Measurements from ENCODE around the gene GRB10.

Gene GRB10

DNA sequence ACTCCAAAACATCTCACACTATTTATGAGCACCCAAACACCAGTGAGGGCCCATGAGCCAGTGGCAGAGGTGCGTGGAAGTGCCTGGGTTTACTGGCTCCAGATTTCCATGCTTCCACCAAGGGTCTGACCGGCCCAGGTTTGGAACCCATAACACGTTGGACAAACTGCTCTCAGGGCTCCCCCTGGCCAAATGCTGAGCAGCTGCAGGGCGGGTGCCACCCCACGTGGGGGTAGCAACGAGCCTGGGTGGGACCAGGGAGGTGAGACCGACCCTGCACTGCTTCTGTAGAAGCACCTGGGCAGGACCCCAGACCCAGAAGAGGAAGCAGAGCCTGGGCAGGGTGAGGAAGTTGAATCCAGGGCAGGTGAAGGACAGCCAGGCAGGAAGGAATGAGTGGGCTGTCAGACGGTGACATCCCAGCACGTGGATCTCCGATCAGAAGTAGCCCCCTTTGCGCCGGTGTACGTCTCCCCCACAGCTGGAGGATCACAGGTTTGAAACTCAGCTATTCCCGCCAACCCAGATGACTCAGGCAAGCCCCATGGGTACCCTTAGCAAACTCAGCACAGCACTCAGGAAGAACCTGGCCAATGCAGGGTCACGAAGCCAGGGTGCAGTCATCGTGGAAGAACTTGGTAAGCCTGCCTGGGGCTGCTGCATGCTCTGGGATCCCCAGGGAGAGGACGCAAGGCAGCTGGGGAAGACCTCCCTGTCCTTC, 117.1 kb downstream of the GRB10 start:
- no peak for DNase-seq

- no peak for DNase-seq
These were observed 117.8 kb downstream of the GRB10 start for GRCh38 chr7:50664937-50665336.

- peak; percentile 52 for DNase-seq
These were observed 118.2 kb downstream of the GRB10 start for GRCh38 chr7:50664461-50664922.

DNA sequence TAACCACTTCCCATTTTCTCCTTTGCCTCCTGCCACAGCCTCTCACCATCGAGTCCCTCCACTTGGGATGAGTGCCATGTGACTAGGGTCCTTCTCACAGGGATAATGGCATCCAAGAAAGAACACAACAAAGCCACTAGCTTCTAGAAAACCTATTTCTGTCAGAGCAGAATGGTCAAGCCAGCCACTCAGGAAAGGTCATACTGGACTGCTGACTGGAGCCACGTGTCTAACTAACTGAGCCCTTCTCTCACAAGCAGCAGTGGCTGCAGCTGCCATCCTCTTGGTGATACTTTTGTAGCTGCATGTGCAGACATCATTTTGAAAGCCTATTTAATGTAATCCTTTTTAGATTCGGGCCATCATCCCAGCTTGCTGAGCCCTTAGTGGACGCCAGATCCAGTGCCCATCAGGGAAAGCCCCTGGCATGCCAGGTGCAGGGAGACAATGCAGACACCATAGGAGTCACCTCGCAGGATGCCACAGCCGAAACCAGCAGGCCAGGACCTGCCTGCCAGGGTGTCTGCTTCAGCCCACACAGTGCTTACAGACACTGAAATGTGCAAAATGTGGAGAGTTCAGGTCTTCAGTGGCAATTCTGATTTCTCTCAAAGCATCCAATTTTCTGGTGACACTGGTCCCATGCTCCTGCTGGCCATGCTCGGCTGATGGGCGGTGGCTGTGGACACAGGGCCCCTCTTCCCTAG, 119.1 kb downstream of the GRB10 start:
- no peak for DNase-seq

DNA sequence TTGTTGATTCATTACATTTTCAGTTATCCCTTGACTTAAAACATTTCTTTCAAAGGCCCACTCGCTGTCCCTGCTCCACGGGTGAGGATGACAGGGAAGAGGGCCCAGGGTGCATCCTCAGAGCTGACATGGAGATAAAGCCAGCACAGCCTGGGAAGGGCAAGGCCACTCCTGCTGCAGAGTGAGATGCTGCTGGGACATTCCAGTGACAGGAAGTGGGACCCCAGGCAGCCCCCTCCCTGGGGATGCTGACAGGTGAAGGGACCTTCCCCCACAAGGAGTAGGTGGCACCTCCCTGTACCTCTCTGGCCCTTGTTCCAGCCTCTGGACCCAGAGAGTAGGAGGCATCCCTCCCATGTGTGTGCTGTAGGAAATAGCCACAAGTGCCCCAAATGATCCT, 119.7 kb downstream of the GRB10 start:
- DNase-seq, result no peak

GRCh38 chr7:50662041-50662694, 120.5 kb downstream of the GRB10 start:
- DNase-seq, result peak; percentile 22

DNA sequence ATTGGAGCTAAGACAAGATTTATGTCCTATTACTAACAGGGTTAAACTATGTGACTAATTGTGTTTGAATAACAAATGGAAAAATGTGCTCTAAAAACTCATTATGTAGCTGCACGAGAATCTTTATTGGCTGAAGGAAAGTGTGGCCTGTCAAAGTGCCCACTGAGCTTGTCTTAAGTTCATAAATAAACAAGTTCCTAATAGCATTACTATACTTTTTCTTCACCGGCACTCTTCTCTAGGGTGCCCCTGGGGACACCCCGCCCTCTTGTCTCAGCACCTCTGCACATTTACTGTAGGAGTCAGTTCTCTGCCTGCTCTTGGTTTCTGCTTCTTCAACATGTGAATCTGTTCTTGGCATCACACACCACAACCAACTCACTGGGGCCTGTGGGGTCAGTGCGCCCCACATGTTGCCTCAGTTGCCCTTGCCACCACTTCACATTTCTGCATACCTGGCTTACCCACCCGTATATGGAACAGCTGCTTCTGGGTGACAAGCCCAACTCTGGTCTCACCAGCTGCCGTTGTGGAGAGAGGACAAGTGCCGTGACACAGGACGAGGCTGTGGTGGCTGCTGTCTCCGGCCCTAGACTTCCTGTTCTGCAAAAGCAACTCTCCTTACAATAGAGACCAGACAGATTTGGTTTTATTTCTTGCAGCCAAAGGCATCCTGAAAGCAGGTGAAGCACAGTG, 121.2 kb downstream of the GRB10 start:
- DNase-seq, result no peak

DNA sequence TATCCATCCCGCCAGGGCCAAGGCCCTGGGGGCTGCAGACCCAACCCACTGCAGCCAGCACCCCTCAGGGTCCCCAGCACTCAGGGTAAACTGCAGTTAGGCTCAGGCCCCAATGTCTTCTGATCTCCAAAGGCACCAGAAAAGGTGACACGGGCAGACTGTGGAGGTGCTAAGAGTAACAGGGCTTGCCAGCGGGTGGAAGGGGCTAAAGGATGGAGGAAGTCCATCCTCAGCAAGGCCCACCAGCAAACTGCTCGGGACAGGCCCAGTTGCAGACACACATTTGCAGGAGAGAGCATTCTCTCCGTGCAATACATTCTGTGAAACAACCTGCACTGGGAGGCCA, 121.9 kb downstream of the GRB10 start:
- no peak for DNase-seq

- peak; percentile 62 for DNase-seq
These were observed 122.5 kb downstream of the GRB10 start for GRCh38 chr7:50660040-50660829.

- DNase-seq, result no peak
These were observed 123.2 kb downstream of the GRB10 start for GRCh38 chr7:50659329-50659965.

GRCh38 chr7:50658696-50659095, 124.0 kb downstream of the GRB10 start:
- no peak for DNase-seq

GRCh38 chr7:50657912-50658311, 124.8 kb downstream of the GRB10 start:
- no peak for DNase-seq

DNA sequence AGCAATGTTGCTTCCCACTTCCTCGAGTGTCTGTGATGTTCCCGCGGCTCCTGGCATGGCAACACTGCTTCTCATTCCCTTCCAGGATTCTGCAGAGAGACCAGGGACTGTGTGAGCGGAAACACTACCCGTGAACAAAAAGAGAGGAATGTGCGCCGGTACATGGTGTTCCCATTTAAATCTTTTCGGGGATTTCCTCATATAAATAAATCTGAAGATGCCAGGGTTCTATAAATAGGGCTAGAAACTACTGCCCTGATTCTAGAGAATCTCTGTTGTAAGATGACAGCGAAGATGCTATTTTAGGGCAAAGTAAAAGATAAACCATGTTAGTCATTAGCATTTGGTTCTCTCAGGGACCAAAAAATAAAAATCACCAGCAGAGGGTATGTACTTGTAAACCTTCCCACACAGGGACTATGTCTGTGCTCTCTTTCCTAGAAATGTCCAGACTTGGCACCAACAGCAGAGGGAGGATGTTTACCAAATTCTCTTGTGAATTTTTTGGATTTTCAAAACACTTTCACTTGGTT, 125.3 kb downstream of the GRB10 start:
- no peak for DNase-seq

- no peak for DNase-seq
These were observed 126.4 kb downstream of the GRB10 start for GRCh38 chr7:50656141-50656895.

- DNase-seq, result no peak
These were observed 127.2 kb downstream of the GRB10 start for GRCh38 chr7:50655490-50655889.

DNA sequence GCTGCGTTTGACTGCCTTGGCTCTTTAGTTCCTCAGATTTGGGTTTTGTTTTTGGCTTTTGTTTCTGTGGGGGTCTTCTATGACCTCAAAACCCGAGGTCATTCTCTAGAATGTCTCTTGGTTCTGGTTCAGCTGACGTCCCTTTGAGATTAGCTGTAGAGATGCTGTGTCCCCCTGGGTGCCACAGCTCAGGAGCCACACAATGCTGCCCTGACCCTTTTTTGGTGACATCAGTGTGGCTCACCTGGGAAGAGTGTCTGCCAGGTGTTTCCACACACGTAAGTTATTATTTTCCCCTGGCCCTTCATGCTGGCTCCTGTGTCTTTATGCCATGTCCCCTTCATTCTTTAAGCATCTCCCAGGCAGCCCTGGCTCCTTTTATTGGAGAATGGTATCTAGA, 127.7 kb downstream of the GRB10 start:
- no peak for DNase-seq

DNA sequence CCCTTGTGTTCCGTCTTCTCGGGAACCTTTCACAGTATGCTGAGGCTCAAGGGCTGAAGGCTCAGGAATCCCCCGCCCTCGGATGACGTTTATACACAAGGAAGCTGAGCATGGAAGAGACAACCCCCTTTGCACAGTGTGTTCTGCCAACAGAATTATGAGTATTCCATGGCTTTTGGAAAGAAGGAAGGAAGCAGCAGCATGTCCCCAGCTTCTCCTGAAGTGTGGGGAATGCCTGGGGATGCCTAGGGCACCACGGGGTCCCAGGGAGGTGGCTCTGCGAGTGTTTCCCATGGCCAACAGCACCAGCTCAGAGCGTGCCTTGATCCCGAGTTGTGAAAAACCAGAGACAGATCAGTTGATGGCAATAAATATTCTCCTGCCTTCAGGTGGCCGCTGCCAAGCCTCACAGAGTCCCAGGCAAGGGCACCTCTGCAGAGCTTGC, 128.7 kb downstream of the GRB10 start:
- no peak for DNase-seq

GRCh38 chr7:50653126-50653864, 129.4 kb downstream of the GRB10 start:
- no peak for DNase-seq

GRCh38 chr7:50652400-50653125, 130.1 kb downstream of the GRB10 start:
- DNase-seq, result no peak
